Tongue (tissue), 2 donors: ENCODE measurements around the gene HINT3. TPM values are rescaled to one million over a fixed set of nuclear protein-coding genes. Genes with fewer than 3 reads are reported as not detected.
"Not testable (repeated sequence)": the region's sequence is repeated elsewhere in the genome, so short reads cannot be mapped to it uniquely, and the experiment has no call there.

Source experiments
- DNase-seq: peaks from one replicate; pipeline ENCODE4 v3.0.0-alpha.2; 2015
- total RNA-seq: library from RNA; depleted of rRNA; stranded (reverse); fragments of >200 nt; gene quantifications from one replicate; pipeline ENCODE4 v1.2.3, GENCODE V29; 2014

HINT3 gene
- total RNA-seq, 1 donor from 2014 or later, result 55.6 TPM

- DNase-seq, result no peak
Observed at GRCh38 chr6:125962900-125963497, 6.4 kb downstream of the HINT3 start.

GRCh38 chr6:125963817-125964216, 7.2 kb downstream of the HINT3 start:
- no peak for DNase-seq

- DNase-seq, result no peak
Observed at GRCh38 chr6:125966569-125966968, 10.0 kb downstream of the HINT3 start.

DNA sequence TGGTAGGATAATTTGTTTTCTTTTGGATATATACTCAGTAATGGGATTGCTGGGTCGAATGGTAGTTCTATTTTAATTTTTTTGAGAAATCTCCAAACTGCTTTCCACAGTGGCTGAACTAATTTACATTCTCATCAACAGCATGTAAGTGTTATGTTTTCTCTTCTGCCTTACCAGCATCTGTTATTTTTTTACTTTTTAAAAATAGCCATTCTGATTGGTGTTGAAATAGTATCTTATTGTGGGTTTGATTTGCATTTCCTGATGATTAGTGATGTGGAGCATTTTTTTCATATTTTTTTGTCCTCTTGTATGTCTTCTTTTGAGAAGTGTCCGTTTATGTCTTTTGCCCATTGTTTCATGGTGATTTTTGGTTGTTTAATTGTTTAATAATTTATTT, 11.9 kb downstream of the HINT3 start:
- DNase-seq, result no peak

DNA sequence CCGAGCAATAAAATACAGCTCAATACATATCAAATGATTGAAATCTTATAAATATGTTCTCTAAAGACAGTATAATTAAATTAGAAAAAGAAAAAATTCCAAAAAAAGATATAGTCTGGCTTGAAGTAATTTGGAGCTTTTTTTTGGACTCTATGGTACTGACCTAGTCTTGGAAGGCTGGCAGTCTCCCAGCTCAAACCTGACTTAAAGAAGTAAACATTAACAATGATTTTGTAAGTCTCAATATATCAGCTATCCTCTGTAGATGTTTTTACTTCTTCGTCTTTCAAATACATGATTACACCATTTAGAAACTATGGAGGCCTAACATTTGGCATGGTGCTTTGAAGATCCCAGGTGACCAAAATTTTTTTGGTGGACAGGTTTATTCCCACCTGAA, 14.2 kb downstream of the HINT3 start:
- DNase-seq, result no peak

GRCh38 chr6:125972478-125972877, 15.9 kb downstream of the HINT3 start:
- DNase-seq, result not testable (repeated sequence)

- DNase-seq, result peak; percentile 67
Observed at GRCh38 chr6:125974214-125974866, 17.8 kb downstream of the HINT3 start.

DNA sequence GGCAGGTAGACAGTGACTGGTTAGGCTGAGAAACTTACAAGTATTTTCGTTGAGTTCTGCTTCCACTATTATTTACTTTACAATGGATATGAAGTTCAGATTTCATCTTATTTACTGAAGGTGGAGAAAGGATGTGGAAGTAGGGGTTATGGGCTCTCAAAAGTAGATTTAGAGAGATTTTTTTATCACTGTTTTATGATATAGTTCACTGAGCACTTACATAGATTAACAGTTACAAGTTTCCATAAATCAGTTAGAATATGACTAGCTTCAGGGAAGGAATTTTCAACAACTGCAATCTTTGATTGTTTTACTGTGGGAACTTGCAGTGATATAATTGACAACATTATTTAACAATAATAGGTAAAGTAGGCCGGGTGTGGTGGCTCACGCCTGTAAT, 22.5 kb downstream of the HINT3 start:
- no peak for DNase-seq

DNA sequence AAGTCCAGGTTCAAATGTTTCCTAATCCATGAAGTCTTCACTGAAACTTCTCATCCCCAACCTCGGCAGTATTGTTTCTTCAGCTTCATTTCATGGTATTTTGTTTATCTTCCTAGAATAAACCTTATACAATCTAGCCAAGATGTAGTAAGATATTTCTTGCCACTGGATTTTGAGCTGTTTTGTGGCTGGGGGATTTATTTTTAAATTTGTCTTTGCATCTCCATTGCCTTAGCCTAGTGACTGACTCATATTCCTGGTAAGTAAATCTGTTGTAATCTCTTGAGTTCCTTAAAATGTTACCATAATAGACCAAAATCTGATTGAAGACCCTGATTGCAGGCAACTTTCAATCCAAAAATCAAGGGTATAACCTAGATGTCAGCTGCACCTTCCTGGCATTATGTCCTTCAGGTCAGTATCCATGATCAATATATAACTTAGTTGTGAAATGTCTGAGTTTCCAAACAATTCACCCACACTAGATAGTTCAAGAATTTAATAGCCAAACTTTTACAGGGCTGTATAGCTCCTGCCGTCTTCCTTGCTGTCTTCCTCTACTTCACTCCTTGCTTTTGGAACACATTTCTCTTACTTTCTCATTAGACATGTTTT, 25.1 kb downstream of the HINT3 start:
- no peak for DNase-seq

DNA sequence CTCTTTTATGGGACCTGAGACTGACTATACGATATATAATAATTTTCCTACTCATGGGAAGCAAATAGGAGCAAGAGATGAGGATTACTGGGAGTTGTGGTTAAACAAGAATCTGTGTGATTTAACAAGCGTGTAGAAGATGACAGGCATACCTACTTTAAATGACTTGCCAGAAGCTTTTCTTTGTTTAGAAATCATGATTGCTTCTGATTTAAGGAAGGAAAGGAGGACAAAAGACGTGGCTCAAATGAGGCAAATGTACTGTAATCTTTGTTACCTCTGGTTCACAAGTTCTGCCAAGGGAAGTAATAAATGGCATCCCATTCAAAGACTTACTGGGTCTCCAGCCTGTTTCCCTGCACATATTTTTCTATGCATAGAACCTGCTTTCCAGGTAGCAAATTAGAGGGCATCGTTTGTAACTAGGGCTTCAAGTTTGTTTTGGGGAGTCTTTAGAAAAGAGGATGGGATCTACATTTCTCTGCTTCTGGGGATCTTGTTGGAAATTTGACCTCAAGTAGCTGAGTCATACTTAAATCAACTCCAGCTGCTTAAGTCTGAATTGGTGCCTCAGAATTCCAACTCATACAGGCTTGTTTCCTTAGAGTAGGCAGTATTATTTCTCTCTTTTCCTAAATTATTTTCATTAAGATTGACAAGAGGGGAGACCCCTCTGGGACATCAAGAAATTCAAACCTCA, 26.8 kb downstream of the HINT3 start:
- no peak for DNase-seq

DNA sequence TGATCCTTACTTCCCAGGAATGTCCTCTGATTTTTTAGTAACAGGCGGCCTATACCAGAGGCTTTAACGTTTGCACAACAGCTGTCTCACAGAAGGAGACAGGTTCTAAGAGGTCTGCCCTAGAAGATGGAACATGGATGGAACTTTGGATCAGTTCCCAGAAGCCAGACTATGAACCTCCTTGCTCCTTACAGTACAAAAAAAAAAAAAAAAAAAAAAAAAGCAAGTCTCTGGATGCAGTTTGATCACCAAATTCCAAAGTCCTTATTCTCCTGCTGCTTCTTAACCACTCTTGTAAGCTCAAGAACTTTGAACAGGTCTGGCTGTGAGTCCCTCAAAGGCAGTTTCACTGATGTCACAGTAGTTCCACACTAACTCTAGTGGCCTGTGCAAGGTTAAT, 27.7 kb downstream of the HINT3 start:
- no peak for DNase-seq

GRCh38 chr6:125985522-125985921, 29.0 kb downstream of the HINT3 start:
- DNase-seq, result no peak

GRCh38 chr6:125985979-125986300, 29.4 kb downstream of the HINT3 start:
- DNase-seq, result no peak

GRCh38 chr6:125986301-125987025, 29.9 kb downstream of the HINT3 start, which contains the start of gene TRMT11:
Gene TRMT11, plus strand, starts transcription at chr6:125986540. Its CDS starts 11 bp downstream, at chr6:125986551.
- DNase-seq, result peak; percentile 96

- DNase-seq, result no peak
Observed at GRCh38 chr6:125987026-125987617, 30.6 kb downstream of the HINT3 start.

DNA sequence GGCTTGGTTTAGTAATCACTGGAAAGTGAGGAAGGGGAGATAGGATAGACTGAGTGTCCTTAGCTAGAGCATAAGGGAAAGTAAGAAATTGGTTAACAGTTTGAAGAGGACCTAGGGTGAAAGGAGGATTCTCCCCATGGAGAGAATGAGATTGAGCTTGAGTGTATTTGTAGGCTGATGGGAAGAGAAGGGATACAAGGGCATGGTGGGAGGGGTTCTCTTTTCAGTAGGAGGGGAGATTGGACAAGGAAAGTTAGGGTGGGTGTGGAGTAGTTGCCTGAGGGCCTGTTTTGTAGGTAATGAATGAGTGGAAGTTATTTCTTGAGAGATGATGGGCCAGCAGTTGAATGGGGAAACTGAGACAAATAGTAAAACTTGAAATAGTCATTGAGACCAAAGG, 31.7 kb downstream of the HINT3 start:
- DNase-seq, result no peak

- no peak for DNase-seq
Observed at GRCh38 chr6:125989631-125990030, 33.1 kb downstream of the HINT3 start.

DNA sequence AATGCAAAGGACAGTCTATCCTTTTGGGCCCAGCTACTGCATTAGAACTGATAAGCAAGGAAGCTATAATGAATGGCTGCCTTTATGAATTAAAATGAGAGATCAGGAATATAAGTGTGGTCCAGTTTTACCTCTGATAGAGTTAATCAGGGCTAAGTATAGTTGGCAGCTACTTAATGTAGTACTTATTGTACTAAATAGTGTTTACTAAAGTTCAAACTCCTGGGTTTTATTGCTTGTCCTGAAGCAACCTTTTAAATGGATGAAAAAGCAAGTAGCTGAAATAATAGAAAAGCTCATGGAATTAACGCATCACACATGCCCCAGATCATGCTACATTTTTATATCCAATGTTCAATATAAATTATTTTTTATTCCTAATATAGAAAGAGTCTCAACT, 35.1 kb downstream of the HINT3 start:
- DNase-seq, result no peak

DNA sequence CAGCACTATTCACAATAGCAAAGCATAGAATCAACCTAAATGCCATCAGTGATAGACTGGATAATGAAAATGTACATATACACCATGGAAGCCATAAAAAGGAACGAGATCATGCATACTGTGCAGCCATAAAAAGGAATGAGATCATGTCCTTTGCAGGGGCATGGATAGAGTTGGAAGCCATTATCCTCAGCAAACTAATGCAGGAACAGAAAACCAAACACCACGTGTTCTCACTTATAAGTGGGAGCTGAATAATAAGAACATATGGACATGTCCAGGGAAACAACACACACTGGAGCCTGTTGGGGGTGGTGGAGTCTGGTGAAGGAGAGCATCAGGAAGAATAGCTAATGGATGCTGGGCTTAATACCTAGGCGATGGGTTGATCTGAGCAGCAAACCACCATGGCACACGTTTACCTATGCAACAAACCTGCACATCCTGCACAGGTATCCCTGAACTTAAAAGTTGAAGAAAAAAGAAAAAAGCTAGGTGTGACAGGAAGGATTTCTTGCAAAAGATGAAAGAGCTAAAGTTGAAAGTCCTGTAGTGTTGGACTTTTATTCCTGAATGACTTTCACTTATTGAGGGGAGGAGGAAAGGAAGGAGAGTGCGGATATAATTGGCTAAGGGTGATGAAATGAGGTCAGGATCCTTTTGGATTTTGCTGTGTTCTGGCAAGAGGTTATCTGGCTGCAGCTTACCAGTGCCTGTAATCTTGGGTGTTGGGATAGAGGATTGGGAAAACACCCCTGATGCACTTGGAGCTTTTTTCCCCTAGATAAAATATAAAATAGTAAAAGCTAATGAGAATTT, 38.3 kb downstream of the HINT3 start:
- no peak for DNase-seq

DNA sequence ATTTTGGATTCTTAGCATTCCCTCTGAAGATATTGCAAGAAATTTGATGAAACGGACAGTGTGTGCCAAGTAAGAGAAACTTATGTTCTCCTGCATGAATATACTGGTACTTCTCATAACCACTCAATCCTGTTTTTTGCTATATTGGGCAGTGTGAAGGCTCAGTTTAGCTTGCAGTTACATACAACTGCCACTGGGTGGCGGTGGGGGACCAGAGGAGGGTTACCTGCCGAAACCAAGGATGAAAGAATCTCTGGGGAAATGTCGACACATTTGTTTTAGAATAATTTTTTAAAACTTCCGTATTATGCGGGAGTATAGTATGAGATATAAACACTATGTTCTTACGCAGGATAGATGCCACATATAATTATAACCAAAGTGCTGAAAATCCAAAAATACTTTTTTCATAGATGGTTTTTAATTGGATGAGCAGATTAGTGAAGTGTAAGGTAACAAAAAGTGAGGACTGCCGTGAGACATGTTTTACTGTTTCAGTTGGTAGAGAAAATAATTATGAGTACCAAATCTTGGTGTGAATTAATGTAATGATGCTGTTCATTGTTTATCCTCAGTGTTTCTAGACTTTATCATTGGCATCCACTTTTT, 39.5 kb downstream of the HINT3 start:
- DNase-seq, result peak; percentile 87
